ENCODE measurements around the gene GPR89B.
"Not testable (repeated sequence)": the region's sequence is repeated elsewhere in the genome, so short reads cannot be mapped to it uniquely, and the experiment has no call there.

- TF ChIP-seq, protein P1, sequence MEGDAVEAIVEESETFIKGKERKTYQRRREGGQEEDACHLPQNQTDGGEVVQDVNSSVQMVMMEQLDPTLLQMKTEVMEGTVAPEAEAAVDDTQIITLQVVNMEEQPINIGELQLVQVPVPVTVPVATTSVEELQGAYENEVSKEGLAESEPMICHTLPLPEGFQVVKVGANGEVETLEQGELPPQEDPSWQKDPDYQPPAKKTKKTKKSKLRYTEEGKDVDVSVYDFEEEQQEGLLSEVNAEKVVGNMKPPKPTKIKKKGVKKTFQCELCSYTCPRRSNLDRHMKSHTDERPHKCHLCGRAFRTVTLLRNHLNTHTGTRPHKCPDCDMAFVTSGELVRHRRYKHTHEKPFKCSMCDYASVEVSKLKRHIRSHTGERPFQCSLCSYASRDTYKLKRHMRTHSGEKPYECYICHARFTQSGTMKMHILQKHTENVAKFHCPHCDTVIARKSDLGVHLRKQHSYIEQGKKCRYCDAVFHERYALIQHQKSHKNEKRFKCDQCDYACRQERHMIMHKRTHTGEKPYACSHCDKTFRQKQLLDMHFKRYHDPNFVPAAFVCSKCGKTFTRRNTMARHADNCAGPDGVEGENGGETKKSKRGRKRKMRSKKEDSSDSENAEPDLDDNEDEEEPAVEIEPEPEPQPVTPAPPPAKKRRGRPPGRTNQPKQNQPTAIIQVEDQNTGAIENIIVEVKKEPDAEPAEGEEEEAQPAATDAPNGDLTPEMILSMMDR (conservative IDR thresholded peaks at IDR 0.05), result not testable (repeated sequence)
- TF ChIP-seq EZH2 (IDR thresholded peaks at IDR 0.05; ENCODE audit: low read depth), result not testable (repeated sequence)
Observed at GRCh38 chr1:147928236-147929132, at the start of gene GPR89B.

Data from PC-9 (cell line).